HEK293T (cell line): ENCODE data around the gene AGTRAP.

Experiments used
- CTCF ChIA-PET: fragments of 350-600 bp; formaldehyde crosslinking; extraction: SDS; loops from one replicate; lab custom pipeline; 2021; ENCODE audit warnings: antibody characterized with exemption, inconsistent platforms; lab: Yijun Ruan, JAX
- POLR2A ChIA-PET: fragments of 350-600 bp; formaldehyde crosslinking; extraction: SDS; loops from one replicate; lab custom pipeline; 2020; ENCODE audit warnings: antibody characterized with exemption, inconsistent platforms; lab: Yijun Ruan, JAX
- DNase-seq: peaks from one replicate; pipeline ENCODE4 v3.0.0; 2012; ENCODE audit warnings: mixed read lengths; ENCODE audit errors: extremely low spot score
- ARNT ChIP-seq: fragments of 450-650 bp; IDR thresholded peaks from 2 replicates; pipeline ENCODE4 v1.6.1; 2017; ENCODE audit warnings: mild to moderate bottlenecking
- BHLHE40 ChIP-seq: fragments of 450-650 bp; IDR thresholded peaks from 2 replicates; pipeline ENCODE4 v1.6.1; 2016; ENCODE audit warnings: mild to moderate bottlenecking, moderate library complexity, borderline replicate concordance
- CTBP1 ChIP-seq: fragments of 450-650 bp; IDR thresholded peaks from 2 replicates; pipeline ENCODE4 v1.6.1; 2016; ENCODE audit warnings: borderline replicate concordance
- ELF4 ChIP-seq: fragments of 450-650 bp; IDR thresholded peaks from 2 replicates; pipeline ENCODE4 v1.6.1; 2017; ENCODE audit warnings: antibody characterized with exemption
- FOXA1 ChIP-seq: fragments of 450-650 bp; IDR thresholded peaks from 2 replicates; pipeline ENCODE4 v1.6.1; 2016; ENCODE audit warnings: mild to moderate bottlenecking
- FOXK2 ChIP-seq: fragments of 450-650 bp; IDR thresholded peaks from 2 replicates; pipeline ENCODE4 v1.6.1; 2016; ENCODE audit warnings: mild to moderate bottlenecking
- FOXM1 ChIP-seq: fragments of 450-650 bp; IDR thresholded peaks from 2 replicates; pipeline ENCODE4 v1.6.1; 2017; ENCODE audit warnings: mild to moderate bottlenecking, borderline replicate concordance
- HDGF ChIP-seq: fragments of 450-650 bp; IDR thresholded peaks from 2 replicates; pipeline ENCODE4 v1.6.1; 2017; ENCODE audit warnings: antibody characterized with exemption, borderline replicate concordance
- L3MBTL2 ChIP-seq: fragments of 450-650 bp; conservative IDR thresholded peaks from 2 replicates; pipeline ENCODE4 v1.6.1; 2016; ENCODE audit warnings: mild to moderate bottlenecking
- LEF1 ChIP-seq: fragments of 450-650 bp; IDR thresholded peaks from 2 replicates; pipeline ENCODE4 v1.6.1; 2017; ENCODE audit warnings: mild to moderate bottlenecking, borderline replicate concordance
- NFRKB ChIP-seq: fragments of 450-650 bp; IDR thresholded peaks from 2 replicates; pipeline ENCODE4 v1.6.1; 2016; ENCODE audit warnings: mild to moderate bottlenecking, moderate library complexity
- SP1 ChIP-seq: fragments of 450-650 bp; IDR thresholded peaks from 2 replicates; pipeline ENCODE4 v1.6.1; 2017
- SUZ12 ChIP-seq: fragments of 450-650 bp; IDR thresholded peaks from 2 replicates; pipeline ENCODE4 v1.6.1; 2016; ENCODE audit warnings: mild to moderate bottlenecking
- TARDBP ChIP-seq: fragments of 450-650 bp; IDR thresholded peaks from 2 replicates; pipeline ENCODE4 v1.6.1; 2016
- ZNF384 ChIP-seq: fragments of 450-650 bp; IDR thresholded peaks from 2 replicates; pipeline ENCODE4 v1.6.1; 2016
- TF ChIP-seq, protein P1 (sequence below): fragments of 450-650 bp; IDR thresholded peaks from 2 replicates; pipeline ENCODE4 v1.6.1; 2016

The AGTRAP gene

DNA sequence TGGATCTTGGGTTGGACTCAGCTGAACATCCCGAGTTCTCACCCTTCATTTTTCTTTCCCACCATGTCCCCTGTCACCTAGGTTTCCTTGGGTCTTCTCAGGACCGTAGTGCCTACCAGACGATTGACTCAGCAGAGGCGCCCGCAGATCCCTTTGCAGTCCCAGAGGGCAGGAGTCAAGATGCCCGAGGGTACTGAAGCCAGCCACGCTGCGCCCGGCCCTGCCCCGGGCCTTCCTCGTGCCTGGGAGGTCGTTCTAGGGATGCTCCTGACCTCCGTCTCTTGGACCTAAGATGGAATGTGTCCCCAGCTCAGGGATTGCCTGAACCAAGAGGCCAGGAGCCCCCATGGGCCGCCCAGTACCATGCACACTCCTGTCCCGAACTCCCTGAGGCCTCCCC is 14.1 kb downstream of the AGTRAP start:
- ChIA-PET CTCF (no interaction called here), POLR2A (no interaction called here)
- TF ChIP-seq FOXK2 (no peak), HDGF (no peak), TARDBP (no peak), CTBP1 (no peak), SP1 (no peak), ARNT (no peak), NFRKB (no peak), LEF1 (no peak), FOXA1 (no peak), BHLHE40 (no peak), L3MBTL2 (no peak), ELF4 (no peak)
- TF ChIP-seq, protein P1, sequence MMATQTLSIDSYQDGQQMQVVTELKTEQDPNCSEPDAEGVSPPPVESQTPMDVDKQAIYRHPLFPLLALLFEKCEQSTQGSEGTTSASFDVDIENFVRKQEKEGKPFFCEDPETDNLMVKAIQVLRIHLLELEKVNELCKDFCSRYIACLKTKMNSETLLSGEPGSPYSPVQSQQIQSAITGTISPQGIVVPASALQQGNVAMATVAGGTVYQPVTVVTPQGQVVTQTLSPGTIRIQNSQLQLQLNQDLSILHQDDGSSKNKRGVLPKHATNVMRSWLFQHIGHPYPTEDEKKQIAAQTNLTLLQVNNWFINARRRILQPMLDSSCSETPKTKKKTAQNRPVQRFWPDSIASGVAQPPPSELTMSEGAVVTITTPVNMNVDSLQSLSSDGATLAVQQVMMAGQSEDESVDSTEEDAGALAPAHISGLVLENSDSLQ = no peak
- DNase-seq = no peak

- POLR2A ChIA-PET = no interaction called here
- DNase-seq = no peak
- no peak for TF ChIP-seq SUZ12
- TF ChIP-seq ELF4 = no peak
- no peak for TF ChIP-seq ARNT
- no peak for TF ChIP-seq HDGF
- TF ChIP-seq BHLHE40 = no peak
- TF ChIP-seq L3MBTL2 = no peak
- TF ChIP-seq FOXK2 = no peak
- no peak for TF ChIP-seq FOXA1
- TF ChIP-seq LEF1 = no peak
- no peak for TF ChIP-seq SP1
- TF ChIP-seq FOXM1 = no peak
- TF ChIP-seq, protein P1 = no peak
- no peak for TF ChIP-seq NFRKB
- no peak for TF ChIP-seq TARDBP
- no peak for TF ChIP-seq ZNF384
- TF ChIP-seq CTBP1 = no peak
- CTCF ChIA-PET = no interaction called here
Observed at GRCh38 chr1:11751087-11751486, 15.2 kb downstream of the AGTRAP start.

GRCh38 chr1:11752359-11753088 is 16.6 kb downstream of the AGTRAP start:
- DNase-seq = no peak
- POLR2A ChIA-PET = no interaction called here

GRCh38 chr1:11753555-11754208 is 17.7 kb downstream of the AGTRAP start:
- POLR2A ChIA-PET = no interaction called here
- CTCF ChIA-PET = no interaction called here
- no peak for DNase-seq
- TF ChIP-seq ARNT (no peak), SP1 (no peak), ZNF384 (no peak), FOXA1 (no peak), LEF1 (no peak), ELF4 (no peak), CTBP1 (no peak), NFRKB (no peak)
- TF ChIP-seq, protein P1 = no peak

More at GRCh38 chr1:11752359-11753088, 16.6 kb downstream of the AGTRAP start:
- CTCF ChIA-PET = no interaction called here
- TF ChIP-seq, protein P1 = no peak
- no peak for TF ChIP-seq FOXK2
- TF ChIP-seq L3MBTL2 = no peak
- TF ChIP-seq ZNF384 = no peak
- TF ChIP-seq FOXM1 = no peak
- TF ChIP-seq SUZ12 = no peak
- TF ChIP-seq TARDBP = no peak
- TF ChIP-seq HDGF = no peak

GRCh38 chr1:11757047-11757446 is 21.1 kb downstream of the AGTRAP start:
- CTCF ChIA-PET = interaction anchor here (0.6 to 0.7 kb wide), 2 partner anchors 47 to 269 kb away, joined by 3 read pairs; no protein-coding TSS in a partner anchor
- TF ChIP-seq FOXK2 (no peak), LEF1 (no peak), SP1 (no peak), NFRKB (no peak), ELF4 (no peak), CTBP1 (no peak), ARNT (no peak)
- DNase-seq = no peak
- POLR2A ChIA-PET = no interaction called here
